Measurements from ENCODE around the gene FGD1.
"Not testable (repeated sequence)": the region's sequence is repeated elsewhere in the genome, so short reads cannot be mapped to it uniquely, and the experiment has no call there.

Gene FGD1

DNA sequence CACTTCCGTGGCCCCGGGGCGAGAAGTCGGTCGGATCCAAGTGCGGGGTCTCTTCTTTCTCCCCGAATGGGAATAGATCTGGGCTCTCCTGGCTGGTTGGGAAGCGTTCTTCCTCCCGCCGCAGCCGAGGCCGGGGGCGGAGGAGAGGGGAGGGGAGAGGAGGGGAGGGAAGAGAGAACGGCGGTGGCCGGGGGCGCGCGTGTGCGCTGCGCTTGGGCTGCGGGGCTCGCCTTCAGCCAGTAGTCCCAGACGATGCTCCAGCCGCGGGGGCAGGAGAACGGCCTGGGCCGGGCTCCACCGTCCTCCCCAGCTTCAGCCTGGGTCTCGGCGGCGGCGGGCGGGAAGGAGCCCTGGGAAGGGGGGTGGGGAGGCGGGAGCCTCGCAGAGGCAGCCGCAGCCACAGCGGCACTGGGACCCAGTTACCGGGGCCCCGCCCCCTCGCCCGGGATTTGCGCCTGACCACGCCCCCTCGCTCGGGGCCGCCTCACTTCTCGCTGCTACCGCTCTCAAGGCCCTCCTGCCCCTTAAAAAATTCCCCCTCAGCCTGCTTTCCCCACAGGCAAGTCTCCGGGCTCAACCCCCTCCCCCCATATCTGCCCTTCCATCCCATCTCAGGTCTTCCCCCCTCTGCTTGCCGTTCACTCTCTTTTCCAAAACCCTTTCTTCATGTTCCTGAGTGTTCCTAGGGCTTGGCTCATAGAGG is at the start of gene FGD1:
FGD1 (minus strand) TSS at position 421 of the 703 bp plus-strand sequence. CDS start 802 bp downstream, outside the sequence.
- DNase-seq, result peak; percentile 32

DNA sequence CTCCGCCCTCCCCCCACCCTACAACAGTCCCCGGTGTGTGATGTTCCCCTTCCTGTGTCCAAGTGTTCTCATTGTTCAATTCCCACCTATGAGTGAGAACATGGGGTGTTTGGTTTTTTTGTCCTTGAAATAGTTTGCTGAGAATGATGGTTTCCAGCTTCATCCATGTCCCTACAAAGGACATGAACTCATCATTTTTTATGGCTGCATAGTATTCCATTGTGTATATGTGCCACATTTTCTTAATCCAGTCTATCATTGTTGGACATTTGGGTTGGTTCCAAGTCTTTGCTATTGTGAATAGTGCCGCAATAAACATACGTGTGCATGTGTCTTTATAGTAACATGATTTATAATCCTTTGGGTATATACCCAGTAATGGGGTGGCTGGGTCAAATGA is 46.2 kb upstream of the FGD1 start:
- not testable (repeated sequence) for DNase-seq

DNA sequence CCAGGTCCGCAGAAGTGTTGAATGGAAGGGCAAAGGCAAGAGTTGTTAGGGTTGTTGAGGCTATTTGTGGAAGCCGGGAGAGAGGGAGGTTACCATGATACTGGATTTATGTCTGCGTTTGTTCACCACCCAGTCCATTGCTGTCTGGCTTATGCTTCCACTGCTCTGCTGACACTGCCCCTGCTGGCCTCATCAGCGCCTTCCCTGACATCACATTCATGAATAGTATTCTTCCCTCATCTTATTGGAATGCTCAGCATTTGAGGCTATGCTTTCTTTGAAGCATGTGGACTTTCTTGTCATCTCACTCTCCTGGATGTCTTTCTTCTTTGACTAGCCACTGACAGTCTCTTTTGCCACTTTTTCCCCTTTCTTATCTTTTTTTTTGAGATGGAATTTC is 44.3 kb upstream of the FGD1 start:
- no peak for DNase-seq

DNA sequence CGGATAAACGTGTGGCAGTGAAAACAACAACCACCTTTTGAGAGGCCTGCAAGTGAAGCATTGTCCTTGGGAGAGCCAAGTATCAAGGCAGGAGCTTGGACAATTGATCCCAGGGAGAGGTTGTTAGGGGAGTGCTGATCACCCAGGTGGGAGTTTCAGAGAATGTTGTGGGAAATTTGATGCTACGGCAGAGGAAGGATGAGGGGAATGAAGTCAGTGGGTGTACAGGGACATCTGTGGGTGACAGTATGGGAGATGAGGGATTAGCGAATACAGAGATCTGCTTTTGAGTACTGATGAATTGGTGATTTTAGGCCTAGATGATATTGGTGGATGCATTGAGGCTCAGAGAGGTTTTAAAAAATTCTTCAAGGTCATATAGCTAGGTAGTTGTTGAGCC is 38.2 kb upstream of the FGD1 start:
- DNase-seq, result no peak

DNA sequence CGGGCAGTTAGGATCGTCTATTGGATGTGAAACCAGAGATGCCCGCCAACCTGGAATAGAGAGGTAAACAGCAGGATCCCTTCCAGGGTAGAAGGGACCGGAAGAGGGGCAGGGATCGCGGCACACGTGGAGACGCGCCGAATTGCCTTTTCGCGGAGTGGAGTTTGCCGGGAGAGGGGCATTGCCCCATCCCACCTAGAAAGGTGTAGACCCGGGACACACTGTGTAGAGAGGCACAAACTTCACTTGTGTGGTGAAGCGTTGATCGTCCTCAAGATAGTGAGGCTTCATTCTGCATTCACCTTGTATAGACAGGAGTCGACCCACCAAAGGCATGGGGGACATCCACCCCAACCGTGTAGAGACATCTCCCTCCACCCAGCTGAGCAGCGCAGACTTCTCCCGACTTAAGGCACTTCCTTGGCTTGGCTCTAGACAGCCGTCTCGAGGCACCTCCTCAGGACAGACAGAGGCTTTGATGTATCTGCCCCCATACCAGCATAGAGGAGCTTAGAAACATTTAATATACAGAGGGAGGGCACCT is 34.4 kb upstream of the FGD1 start:
- DNase-seq, result no peak

DNA sequence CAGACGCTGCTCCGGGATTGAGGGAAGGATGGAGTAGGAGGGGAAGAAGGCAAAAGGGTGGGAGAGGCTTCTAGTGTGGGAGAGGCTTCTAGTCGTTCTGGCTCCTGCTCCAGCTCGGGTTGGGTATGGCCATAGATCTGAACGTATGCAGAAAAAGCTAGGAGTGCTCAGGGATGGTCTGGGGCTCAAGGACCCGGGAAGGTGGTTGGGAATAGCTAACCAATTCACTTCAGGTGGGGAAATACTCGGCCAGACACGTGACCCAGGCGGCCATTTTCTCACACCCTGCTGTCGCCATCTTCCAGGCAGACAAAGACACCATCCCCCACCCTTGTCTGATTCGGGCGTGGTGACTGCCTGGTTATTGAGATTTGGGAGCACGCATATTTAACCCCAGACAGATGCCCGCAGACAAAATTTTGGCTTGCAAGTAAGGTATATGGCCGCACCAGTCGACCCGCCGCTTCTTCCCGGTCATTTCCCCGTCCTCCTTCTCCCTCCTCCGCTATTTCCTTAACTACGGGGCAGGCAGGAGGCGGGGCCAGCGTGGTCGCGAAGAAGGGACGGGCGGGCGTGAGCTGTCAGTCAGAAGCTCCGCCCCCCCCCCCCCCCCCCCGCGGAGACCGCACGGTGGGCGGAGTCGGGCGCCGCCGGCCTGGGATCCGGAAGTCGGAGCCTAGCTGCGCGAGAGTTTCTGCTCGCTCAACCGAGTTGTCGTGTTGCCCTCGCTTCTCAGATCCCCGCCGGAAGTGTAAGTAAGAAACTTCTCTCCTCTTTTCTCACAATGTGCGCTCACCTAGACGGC is 33.7 kb upstream of the FGD1 start, which contains the start of gene GNL3L:
GNL3L (plus strand) TSS at position 668 of the 805 bp plus-strand sequence. CDS start 2,348 bp downstream, outside the sequence.
- DNase-seq, result peak; percentile 80

DNA sequence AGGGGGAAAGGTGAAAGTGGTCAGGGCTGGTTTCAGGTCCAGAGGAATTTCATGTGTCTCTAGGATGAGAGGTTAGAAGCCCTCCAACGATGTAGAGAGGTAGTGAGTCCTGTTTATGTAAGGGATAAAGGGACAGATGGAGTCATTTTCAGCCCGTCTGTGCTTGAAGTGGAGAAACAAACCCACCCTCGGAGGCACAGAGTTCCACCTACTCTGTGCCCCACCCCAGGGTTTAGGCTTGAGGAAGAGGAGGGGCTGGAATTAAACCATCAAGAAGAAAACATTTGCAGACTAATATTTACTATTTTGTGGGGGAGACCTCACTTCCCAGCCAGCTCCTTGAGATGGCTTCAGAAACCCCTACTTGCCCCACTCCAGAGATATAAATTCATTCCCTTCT is 33.1 kb upstream of the FGD1 start:
- DNase-seq, result no peak

DNA sequence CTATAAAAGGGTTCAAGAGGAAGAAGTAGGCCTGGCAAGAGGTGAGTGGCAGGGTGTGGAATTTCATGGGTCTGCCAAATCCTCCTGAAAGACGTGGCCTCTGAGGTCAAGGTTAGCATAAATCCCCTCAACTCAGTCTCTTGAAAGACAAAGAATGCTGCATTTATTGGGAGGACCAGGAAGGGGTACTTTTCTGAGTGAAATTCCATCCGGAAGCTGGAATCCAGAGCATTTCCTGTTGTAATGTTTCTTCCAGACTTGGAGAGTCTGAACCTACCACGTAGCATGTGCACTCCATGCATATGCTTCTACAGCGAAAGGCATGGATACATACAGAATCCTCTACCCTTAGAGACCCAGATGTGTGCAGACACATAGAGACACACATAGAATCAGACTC is 13.4 kb upstream of the FGD1 start:
- DNase-seq, result no peak

DNA sequence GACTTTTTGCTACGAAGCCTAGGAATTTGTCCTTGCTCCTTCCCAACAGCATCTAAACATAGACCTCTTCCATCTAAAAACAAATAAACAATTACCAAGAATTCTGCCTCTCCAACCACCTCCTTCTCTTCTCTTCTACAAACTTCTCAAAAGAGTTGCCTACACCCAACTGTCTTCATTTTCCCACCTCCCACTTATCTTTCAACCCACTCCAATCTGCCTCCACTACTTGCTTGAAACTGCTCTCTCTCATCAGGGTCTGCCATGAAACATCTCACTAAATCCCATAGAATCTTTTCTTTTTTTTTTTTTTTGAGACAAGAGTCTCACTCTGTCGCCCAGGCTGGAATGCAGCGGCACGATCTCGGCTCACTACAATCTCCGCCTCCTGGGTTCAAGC is 902 bp upstream of the FGD1 start:
- DNase-seq, result no peak

DNA sequence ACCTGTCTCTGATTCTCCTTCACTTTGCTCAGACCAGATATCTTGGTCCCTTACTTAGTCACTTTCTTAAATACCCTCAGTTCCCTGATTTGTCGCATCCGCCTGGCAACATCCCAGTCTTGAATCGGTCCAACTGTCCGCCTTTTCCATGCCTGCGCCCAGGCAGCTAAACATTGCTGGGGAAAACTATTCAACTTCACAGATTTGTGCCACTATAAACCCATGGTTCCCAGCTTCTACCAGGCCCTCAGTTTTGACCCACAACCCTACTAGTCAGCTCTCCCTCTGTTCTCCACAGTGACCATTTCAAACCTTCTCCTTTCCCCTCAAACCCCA is 451 bp upstream of the FGD1 start:
- no peak for DNase-seq

DNA sequence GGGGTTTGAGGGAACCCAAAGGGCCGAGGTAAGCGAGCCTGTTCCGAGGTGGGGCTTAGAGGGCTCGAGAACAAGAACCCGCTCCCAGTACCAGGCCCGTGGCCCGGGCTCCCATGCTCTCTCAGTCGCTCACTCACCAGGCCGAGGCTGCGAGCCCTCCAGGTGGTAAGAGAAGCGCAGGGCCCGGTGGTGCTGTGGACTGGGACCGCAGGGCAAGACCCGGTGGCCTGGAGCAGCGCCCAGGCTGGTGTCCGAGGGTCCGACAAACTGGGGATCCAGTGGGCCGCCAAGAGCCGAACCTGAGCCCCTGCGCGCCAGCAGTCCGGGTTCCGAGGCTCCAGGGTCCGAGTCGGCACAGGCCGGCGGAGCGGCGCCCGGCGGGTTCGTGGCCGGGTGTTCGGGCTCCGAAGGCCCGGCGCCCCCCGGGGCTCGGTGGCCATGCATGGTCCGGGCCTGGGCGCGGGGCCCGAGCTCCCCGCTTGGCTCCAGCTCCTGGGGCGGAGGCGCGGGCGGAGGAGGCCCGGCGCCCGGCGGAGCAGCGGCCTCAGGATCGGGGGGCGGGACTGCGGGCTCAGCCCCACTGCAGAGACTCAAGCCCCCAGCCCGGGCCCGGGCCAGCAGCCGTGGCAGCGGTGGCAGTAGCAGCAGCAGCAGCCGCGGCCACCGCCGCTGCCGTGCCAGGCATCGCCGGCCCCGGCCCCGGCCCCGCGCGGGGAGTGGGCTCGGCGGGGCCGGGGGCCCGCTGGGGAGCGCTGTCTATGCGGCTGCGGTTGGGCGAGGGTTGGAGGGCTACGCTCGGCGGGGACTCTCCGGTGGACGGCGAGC is 833 bp downstream of the FGD1 start:
- DNase-seq, result no peak

DNA sequence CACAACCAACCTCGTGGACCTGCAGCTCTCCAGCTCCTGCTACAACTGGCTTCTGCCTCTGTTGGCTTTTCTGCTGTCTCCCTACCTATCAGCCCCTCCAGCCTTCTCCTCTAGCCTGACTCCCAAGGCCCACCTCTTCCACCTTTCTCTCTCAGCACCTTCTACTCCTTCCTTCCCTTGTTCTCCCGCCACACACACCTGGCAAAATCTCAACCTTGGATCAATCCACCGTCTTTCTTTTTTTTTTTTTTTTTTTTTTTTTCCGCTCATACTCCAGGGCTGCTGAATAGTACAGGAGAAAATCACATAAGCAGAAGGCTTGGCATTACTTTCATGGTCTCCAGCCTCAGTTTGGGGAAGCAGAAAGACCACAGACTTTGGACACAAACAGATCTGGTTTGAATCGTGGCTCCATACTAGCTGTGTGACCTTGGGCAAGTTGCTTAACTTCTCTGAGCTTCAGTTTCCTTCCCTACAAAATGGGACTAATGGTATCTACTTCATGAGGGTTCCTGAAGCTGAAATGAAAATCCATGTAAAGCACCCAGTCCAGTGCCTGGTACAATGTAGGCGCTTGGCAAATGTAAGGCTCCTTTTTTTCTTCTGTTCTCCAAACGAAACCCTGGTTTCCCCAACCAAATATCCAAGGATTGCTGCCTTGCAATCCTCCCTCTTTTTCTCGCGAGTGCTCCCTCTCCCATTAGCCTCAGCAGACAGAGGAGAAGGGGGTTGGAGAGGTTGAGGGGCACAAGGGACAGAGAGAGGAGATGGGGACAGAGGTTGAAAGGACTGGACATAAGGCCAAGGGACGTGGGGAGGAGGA is 1.7 kb downstream of the FGD1 start:
- DNase-seq, result no peak

DNA sequence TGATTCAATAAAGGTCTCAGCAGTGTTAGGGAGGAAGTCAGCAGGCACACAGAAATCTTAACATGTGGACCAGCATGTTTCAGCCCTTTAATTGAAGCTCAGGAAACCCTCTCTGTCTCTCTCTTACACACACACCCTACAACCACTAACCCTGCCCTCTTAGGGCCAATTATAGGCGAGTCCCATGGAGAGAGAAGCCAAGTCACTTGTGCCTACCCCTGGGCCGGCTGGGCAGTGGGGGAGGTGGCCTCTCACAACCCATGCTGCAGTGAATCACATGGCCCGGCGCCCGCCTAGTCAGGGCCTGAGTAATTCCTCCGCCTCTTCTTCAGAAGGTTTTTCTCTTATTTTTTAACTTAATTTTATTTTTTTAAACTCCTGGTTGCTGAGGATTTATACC is 3.7 kb downstream of the FGD1 start:
- DNase-seq, result no peak

DNA sequence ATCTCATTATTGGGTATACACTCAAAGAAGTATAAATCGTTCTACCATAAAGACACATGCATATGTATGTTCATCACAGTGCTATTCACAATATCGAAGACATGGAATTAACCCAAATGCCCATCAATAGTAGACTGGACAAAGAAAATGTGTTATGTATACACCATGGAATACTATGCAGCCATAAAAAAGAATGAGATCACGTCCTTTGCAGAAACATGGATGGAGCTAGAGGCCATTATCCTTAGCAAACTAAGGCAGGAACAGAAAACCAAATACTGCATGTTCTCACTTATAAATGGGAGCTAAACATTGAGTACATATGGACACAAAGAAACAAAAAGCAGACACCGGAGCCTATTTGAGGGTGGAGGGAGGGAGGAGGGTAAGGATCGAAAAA is 6.2 kb downstream of the FGD1 start:
- not testable (repeated sequence) for DNase-seq

DNA sequence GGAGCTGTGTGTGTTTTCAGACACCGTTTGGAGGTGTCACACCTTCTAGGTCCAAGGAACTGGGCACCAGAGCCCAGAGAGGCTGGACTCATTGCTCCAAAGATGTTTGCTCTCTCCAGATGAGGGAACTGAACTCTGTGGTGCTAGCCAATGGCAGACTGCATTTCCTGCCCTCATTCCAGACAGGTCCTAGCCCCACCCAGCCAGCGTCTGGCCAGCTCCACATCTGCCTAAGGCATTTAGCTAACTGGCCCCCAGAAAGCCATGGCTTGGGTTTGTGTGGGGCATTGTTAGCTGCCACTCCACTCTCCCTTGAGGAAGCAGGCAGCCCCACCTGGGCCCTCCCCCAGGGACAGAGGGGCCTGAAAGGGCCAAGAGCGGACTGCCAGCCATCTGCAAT is 11.4 kb downstream of the FGD1 start:
- no peak for DNase-seq

DNA sequence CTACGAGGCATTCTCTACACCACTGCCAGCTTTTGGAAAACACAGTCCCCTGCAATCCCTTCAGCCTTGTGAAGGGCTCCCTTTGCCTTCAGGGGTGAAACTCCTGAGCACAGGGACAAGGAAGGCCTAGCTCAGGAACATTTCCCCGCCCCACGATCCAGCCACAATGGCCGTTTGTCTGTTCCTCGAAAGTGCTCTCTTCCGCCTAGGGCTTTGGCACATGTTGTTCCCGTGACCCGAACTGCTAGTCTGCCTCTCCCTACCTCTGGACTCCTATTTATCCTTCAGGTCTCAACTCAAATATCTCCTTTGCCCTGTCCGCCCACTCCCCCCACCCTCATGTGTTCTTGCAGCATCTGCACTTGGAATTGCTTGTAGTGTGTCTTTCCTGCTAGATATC is 12.1 kb downstream of the FGD1 start:
- no peak for DNase-seq

DNA sequence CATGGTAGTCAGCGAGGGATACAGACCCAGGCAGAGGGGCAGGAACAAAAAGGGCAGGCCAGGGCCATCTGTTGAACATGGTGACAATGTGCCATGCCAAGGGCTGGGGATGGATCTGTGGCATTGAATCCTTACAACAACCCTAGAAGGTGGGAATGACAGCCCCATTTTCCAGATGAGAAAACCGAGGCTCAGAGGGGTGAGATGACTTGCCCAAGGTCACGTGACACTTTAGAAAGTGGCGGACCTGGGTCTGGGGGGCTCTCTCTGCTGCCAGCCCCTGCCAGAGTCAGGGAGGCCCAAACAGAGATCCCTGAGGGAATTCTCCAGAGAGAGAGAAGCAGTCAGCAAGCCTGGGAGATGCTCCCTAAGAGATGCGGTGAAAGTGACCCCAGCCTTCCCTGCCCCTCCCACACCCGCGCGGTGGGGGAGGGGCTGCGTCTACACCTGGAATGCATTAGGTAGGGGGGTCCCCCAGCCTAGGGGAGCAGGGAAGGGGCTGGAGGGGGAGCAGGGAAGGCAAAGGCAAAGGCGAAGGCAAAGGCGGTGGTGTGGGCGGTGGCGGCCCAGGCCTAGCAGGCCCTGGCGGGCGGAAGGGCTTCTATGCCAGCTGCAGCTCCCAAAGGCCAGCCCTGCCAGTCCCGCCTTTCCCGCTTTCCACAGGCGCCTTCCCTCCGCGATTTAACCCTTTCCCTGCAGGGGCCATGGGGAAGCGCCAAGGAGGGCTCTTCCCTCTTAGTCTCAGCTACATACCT is 13.0 kb downstream of the FGD1 start:
- no peak for DNase-seq

DNA sequence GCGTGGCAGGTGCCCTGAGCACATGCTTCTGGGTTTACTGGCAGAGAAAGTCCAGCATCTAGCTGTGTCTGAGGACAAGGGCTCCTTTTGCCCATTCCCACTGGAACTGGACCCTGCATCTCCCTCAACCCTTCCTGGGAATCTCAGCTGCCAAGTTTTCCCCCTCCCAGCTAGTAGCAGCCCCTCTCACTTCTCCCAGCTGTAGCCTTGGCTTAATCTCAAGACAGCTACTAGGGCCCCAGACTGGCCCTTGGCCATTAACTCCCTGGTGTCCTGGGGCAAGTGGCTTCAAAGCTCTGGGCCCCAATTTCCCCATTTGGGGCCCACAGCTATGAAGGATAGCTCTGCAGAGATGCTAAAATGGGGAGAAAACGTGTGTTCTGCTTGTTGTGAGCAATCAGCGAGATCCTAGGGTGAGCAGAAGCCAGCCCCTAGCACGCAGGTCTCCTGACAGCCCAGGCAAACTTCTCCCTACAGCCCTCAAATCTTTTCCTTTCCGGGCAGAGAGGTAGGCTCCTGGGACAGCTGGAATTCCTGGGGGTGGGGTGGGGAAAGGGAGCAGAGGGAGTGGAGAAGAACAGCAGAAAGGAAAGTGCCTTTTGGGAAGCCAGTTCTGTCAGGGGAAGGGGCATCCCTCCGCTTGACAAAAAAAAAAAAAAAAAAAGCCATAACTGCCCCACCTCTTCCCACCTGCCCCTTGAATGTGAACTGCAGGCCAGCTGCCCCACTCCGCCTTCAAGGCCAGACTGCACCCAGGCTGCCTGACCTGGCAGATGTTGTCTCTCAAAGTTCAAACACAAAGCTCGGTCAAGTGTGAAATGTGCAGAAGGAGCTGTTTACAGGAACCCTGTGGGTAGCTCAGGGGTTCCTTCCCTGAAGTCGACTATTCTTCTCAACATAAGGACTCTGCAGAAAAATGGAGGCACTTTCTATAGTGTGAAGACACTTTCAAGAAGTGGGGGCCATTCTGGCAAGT is 16.6 kb downstream of the FGD1 start:
- no peak for DNase-seq

DNA sequence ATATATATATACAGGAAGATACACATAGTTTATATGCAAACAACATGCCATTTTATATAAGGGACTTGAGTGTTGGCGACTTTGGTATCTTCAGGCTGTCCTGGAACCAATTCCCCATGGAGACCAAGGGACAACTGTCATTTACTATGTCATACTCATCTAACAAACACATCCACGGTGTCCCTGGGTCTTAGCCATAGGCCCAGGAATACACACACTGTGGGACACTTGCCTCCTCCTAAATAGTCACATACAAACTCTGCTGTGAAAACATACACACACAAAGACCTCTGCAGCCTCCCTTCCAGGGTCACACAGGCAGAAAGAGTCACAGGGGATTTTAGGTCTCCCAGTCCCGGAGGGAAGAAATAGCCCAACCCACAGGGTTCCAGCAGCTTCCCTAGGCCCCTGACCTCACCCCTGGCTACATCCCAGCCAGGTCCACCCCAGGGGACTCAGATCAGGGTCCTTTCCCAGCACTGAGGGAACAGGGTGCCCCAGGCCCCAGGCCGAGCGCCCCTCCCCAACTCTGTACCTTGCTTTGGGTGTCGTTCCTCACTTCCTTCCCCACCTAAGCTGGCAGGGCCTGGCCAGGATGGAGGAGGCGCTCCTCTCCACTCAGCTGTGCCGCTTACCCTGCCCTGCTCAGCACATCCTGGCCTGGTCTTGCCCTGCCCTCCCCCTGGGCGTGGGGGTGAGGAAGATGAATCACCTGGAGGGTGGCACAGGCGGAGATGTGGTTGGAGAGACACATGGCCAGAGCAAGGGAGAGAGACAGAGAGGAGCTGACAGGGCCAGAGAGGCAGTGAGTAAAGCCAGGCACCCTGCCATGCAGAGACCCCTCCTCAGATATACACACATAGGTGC is 21.8 kb downstream of the FGD1 start:
- DNase-seq, result no peak
